ENCODE results near the gene ZNF638.
A peak's percentile ranks its signal among the peaks of the same experiment; 100 is the strongest.
"Not testable (repeated sequence)": the region's sequence is repeated elsewhere in the genome, so short reads cannot be mapped to it uniquely, and the experiment has no call there.

ZNF638 gene

GRCh38 chr2:71416866-71417265, 85.3 kb downstream of the ZNF638 start:
- not testable (repeated sequence) for DNase-seq

- DNase-seq: peak; percentile 36
These were observed 86.0 kb downstream of the ZNF638 start for GRCh38 chr2:71417300-71418202.

GRCh38 chr2:71419145-71419544, 87.6 kb downstream of the ZNF638 start:
- DNase-seq: no peak

- DNase-seq: no peak
These were observed 88.4 kb downstream of the ZNF638 start for GRCh38 chr2:71419976-71420375.

- no peak for DNase-seq
These were observed 91.2 kb downstream of the ZNF638 start for GRCh38 chr2:71422786-71423185.

- DNase-seq: no peak
These were observed 92.3 kb downstream of the ZNF638 start for GRCh38 chr2:71423817-71424420.

- DNase-seq: no peak
These were observed 95.1 kb downstream of the ZNF638 start for GRCh38 chr2:71426721-71427120.

- no peak for DNase-seq
These were observed 97.1 kb downstream of the ZNF638 start for GRCh38 chr2:71428472-71429383.

GRCh38 chr2:71445142-71445541, 113.6 kb downstream of the ZNF638 start:
- not testable (repeated sequence) for DNase-seq

- no peak for DNase-seq
These were observed 114.9 kb downstream of the ZNF638 start for GRCh38 chr2:71446505-71446904.

- no peak for DNase-seq
These were observed 117.8 kb downstream of the ZNF638 start for GRCh38 chr2:71449343-71449742.

GRCh38 chr2:71451705-71452104, 120.1 kb downstream of the ZNF638 start:
- no peak for DNase-seq

- peak; percentile 80 for DNase-seq
These were observed 121.0 kb downstream of the ZNF638 start for GRCh38 chr2:71452565-71452964.

GRCh38 chr2:71453404-71454220, 122.0 kb downstream of the ZNF638 start, which contains the start of gene DYSF:
DYSF (plus strand) TSS chr2:71453561.
- DNase-seq: peak; percentile 23

- no peak for DNase-seq
These were observed 122.8 kb downstream of the ZNF638 start for GRCh38 chr2:71454221-71455010.

- DNase-seq: no peak
These were observed 123.6 kb downstream of the ZNF638 start for GRCh38 chr2:71455011-71455740.

- DNase-seq: no peak
These were observed 124.4 kb downstream of the ZNF638 start for GRCh38 chr2:71455741-71456569.

- no peak for DNase-seq
These were observed 125.0 kb downstream of the ZNF638 start for GRCh38 chr2:71456617-71457016.

GRCh38 chr2:71457123-71457915, 125.7 kb downstream of the ZNF638 start:
- DNase-seq: no peak
